Measurements from ENCODE around the gene FOXQ1.

DNA sequence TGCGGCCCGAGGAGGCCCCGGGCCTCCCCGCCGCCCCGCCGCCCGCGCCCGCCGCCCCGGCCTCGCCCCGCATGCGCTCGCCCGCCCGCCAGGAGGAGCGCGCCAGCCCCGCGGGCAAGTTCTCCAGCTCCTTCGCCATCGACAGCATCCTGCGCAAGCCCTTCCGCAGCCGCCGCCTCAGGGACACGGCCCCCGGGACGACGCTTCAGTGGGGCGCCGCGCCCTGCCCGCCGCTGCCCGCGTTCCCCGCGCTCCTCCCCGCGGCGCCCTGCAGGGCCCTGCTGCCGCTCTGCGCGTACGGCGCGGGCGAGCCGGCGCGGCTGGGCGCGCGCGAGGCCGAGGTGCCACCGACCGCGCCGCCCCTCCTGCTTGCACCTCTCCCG, 1.5 kb downstream of the FOXQ1 start:
- TF ChIP-seq, protein P1, sequence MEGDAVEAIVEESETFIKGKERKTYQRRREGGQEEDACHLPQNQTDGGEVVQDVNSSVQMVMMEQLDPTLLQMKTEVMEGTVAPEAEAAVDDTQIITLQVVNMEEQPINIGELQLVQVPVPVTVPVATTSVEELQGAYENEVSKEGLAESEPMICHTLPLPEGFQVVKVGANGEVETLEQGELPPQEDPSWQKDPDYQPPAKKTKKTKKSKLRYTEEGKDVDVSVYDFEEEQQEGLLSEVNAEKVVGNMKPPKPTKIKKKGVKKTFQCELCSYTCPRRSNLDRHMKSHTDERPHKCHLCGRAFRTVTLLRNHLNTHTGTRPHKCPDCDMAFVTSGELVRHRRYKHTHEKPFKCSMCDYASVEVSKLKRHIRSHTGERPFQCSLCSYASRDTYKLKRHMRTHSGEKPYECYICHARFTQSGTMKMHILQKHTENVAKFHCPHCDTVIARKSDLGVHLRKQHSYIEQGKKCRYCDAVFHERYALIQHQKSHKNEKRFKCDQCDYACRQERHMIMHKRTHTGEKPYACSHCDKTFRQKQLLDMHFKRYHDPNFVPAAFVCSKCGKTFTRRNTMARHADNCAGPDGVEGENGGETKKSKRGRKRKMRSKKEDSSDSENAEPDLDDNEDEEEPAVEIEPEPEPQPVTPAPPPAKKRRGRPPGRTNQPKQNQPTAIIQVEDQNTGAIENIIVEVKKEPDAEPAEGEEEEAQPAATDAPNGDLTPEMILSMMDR (IDR thresholded peaks at IDR 0.05), result no peak
- TF ChIP-seq POLR2A (IDR thresholded peaks at IDR 0.05), result peak; percentile 37 to 44
